Measurements from ENCODE around the gene LAMC1.

The LAMC1 gene

DNA sequence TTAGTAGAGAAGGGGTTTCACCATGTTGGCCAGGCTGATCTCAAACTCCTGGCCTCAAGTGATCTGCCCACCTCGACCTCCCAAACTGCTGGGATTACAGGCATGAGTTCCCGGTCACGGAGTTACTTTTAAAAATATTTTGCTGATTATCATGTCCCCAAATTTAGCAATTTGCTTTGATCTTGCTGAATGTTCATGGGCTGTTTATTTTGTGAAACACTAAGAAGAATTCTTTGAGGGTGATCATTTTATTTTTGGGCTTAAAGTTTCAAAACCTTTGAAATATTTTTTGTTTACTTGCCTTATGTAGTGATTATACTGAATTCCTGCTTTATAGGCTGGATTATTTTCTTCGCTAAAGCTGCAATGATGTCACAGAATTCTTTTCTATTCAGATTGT lies 11.4 kb upstream of the LAMC1 start:
- no peak overlapping the region for H3K4me3 ChIP-seq (ENCODE audit: low read depth, low read length)
- TF ChIP-seq CTCF (IDR thresholded peaks at IDR 0.05; ENCODE audit: low read depth, low read length) (no peak), MYC (IDR thresholded peaks at IDR 0.05; ENCODE audit: low read depth, low read length) (no peak), POLR2A (IDR thresholded peaks at IDR 0.05; ENCODE audit: extremely low read depth, insufficient read length) (no peak)
- TF ChIP-seq, protein P1, sequence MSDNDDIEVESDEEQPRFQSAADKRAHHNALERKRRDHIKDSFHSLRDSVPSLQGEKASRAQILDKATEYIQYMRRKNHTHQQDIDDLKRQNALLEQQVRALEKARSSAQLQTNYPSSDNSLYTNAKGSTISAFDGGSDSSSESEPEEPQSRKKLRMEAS (IDR thresholded peaks at IDR 0.05; ENCODE audit: low read depth, low read length) = no peak
- no peak for DNase-seq (ENCODE audit: low read depth)

GRCh38 chr1:183012301-183012994 lies 10.8 kb upstream of the LAMC1 start:
- no peak for TF ChIP-seq MYC (IDR thresholded peaks at IDR 0.05; ENCODE audit: low read depth, low read length)
- TF ChIP-seq CTCF (IDR thresholded peaks at IDR 0.05; ENCODE audit: low read depth, low read length) = no peak
- no peak for TF ChIP-seq POLR2A (IDR thresholded peaks at IDR 0.05; ENCODE audit: extremely low read depth, insufficient read length)
- TF ChIP-seq, protein P1 (IDR thresholded peaks at IDR 0.05; ENCODE audit: low read depth, low read length) = no peak
- DNase-seq (ENCODE audit: low read depth) = no peak
- H3K4me3 ChIP-seq (ENCODE audit: low read depth, low read length) = no peak overlapping the region

DNA sequence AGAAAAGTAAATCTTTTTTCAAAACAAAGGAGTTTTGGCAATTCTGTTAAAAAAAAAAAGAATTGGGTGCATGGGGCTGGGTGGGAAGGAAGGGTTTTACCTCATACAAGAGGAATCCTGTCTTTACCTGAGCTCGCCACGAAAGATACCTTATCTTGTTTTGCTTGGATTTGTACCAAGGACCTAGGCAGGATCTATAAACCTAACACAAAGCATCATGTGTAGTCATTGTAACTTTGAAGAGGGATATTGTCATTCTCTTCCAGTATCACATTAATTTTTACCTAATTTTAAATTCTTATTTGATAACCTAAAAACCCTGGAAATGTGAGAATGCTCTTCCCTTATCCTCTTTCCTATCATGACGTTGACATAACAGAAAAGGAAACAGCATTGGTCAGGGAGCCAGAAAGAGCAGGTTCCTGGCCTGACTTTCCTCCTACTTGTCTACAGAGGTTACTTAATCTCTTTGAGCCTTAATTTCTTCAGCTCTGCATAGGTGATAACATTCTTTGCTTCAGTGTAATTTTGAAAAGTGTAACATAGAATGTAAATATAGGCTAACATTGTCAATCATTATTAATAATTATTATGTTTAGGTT lies 4.0 kb upstream of the LAMC1 start:
- no peak overlapping the region for H3K4me3 ChIP-seq (ENCODE audit: low read depth, low read length)
- DNase-seq (ENCODE audit: low read depth) = no peak
- no peak for TF ChIP-seq CTCF (IDR thresholded peaks at IDR 0.05; ENCODE audit: low read depth, low read length)
- TF ChIP-seq, protein P1 (IDR thresholded peaks at IDR 0.05; ENCODE audit: low read depth, low read length) = no peak
- TF ChIP-seq POLR2A (IDR thresholded peaks at IDR 0.05; ENCODE audit: extremely low read depth, insufficient read length) = no peak
- TF ChIP-seq MYC (IDR thresholded peaks at IDR 0.05; ENCODE audit: low read depth, low read length) = no peak

GRCh38 chr1:183019860-183020259 lies 3.4 kb upstream of the LAMC1 start:
- no peak overlapping the region for H3K4me3 ChIP-seq (ENCODE audit: low read depth, low read length)
- TF ChIP-seq CTCF (IDR thresholded peaks at IDR 0.05; ENCODE audit: low read depth, low read length) = no peak
- no peak for TF ChIP-seq POLR2A (IDR thresholded peaks at IDR 0.05; ENCODE audit: extremely low read depth, insufficient read length)
- TF ChIP-seq, protein P1 (IDR thresholded peaks at IDR 0.05; ENCODE audit: low read depth, low read length) = no peak
- no peak for TF ChIP-seq MYC (IDR thresholded peaks at IDR 0.05; ENCODE audit: low read depth, low read length)
- no peak for DNase-seq (ENCODE audit: low read depth)

GRCh38 chr1:183021405-183022201 lies 1.6 kb upstream of the LAMC1 start:
- H3K4me3 ChIP-seq (ENCODE audit: low read depth, low read length) = peak overlapping the region; percentile 70
- TF ChIP-seq, protein P1 (IDR thresholded peaks at IDR 0.05; ENCODE audit: low read depth, low read length) = no peak
- TF ChIP-seq MYC (IDR thresholded peaks at IDR 0.05; ENCODE audit: low read depth, low read length) (no peak), POLR2A (IDR thresholded peaks at IDR 0.05; ENCODE audit: extremely low read depth, insufficient read length) (no peak), CTCF (IDR thresholded peaks at IDR 0.05; ENCODE audit: low read depth, low read length) (no peak)
- no peak for DNase-seq (ENCODE audit: low read depth)
